HCT116 (cell line): ENCODE results near the gene TMEM132D. TPM values are rescaled to one million over a fixed set of nuclear protein-coding genes. Genes with fewer than 3 reads are reported as not detected.

Source experiments
- ATAC-seq: fragments of 200-7000 bp; cut with Tn5 transposase; 2 replicates; pipeline ENCODE4 v1.9.1; 2020; ENCODE audit warnings: mild to moderate bottlenecking, moderate library complexity
- BruUV-seq: library from RNA; stranded (reverse); fragments of 400-500 nt; replicated peaks from 2 replicates; lab custom pipeline; 2021; lab: Mats Ljungman, UMichigan
- CTCF ChIA-PET: fragments of 300-600 bp; sonication (Branson Sonifier 250); formaldehyde crosslinking; loops from one replicate; lab custom pipeline; 2021; ENCODE audit warnings: antibody characterized with exemption; lab: Charles Lee
- POLR2A ChIA-PET: fragments of 300-600, 350-600 bp; sonication (Branson Sonifier 250); formaldehyde crosslinking; loops from one replicate; lab custom pipeline; 2021; ENCODE audit warnings: antibody characterized with exemption; lab: Charles Lee
- RAD21 ChIA-PET, 2 experiments: fragments of 300-600 bp; sonication (Branson Sonifier 250); formaldehyde crosslinking; loops; one replicate each; lab custom pipeline; 2023; ENCODE audit warnings: low total read pairs in 2 of 2; ENCODE audit not compliant: uncharacterized antibody in 2 of 2, unreplicated experiment in 2 of 2, low non-redundant PET in 1 of 2; lab: Charles Lee
- DNase-seq: peaks from one replicate; pipeline ENCODE4 v3.0.0-alpha.2; 2010; ENCODE audit warnings: low read depth, low spot score
- H2AFZ ChIP-seq: fragments of 200-600 bp; shearing (Covaris generic), sonication (generic); 2 replicates; pipeline ENCODE4 v1.6.1; 2017; ENCODE audit warnings: low read depth, mixed run types, mixed read lengths, antibody characterized with exemption, low read length; ENCODE audit not compliant: poor library complexity, severe bottlenecking
- H3K27ac ChIP-seq: 2 replicates; pipeline ENCODE4 v1.5.1; 2012; ENCODE audit warnings: low read depth, low read length
- H3K27me3 ChIP-seq: fragments of 200-600 bp; sonication (generic); 2 replicates; pipeline ENCODE4 v1.6.1; 2016; ENCODE audit warnings: mixed run types, low read length, mixed read lengths; ENCODE audit not compliant: insufficient read depth
- H3K36me3 ChIP-seq, 2 experiments: fragments of 200-500 bp in 1 of 2; fragments of 200-600 bp in 1 of 2; sonication (Bioruptor generic) in 1 of 2; sonication (generic) in 1 of 2; 2 replicates each; pipeline versions ENCODE4 v1.5.1 to v1.6.1; 2014 to 2016; ENCODE audit warnings: low read length in 2 of 2, inconsistent platforms in 1 of 2, mixed read lengths in 1 of 2, mixed run types in 1 of 2; ENCODE audit not compliant: insufficient read depth in 2 of 2, control insufficient read depth in 1 of 2
- H3K4me1 ChIP-seq, 2 experiments: fragments of 200-600 bp in 1 of 2; sonication (generic) in 1 of 2; 2 replicates each; pipeline versions ENCODE4 v1.5.1 to v1.6.1; 2012 to 2017; ENCODE audit warnings: low read length in 2 of 2, inconsistent platforms in 1 of 2, mild to moderate bottlenecking in 1 of 2, mixed read lengths in 1 of 2, mixed run types in 1 of 2, moderate library complexity in 1 of 2; ENCODE audit not compliant: insufficient read depth in 2 of 2, control insufficient read depth in 1 of 2
- H3K4me2 ChIP-seq: fragments of 200-600 bp; sonication (generic); 2 replicates; pipeline ENCODE4 v1.6.1; 2017; ENCODE audit warnings: mixed run types, low read length, mixed read lengths
- H3K4me3 ChIP-seq, 2 experiments: fragments of 200-600 bp in 1 of 2; sonication (generic) in 1 of 2; replicated peaks in 1 of 2; 2 replicates each; pipeline ENCODE4 v1.5.1; 2011 to 2016; ENCODE audit warnings: low read length in 2 of 2, control low read depth in 1 of 2, low read depth in 1 of 2, mild to moderate bottlenecking in 1 of 2, mixed read lengths in 1 of 2, mixed run types in 1 of 2
- H3K79me2 ChIP-seq: fragments of 200-600 bp; sonication (generic); 2 replicates; pipeline ENCODE4 v1.6.1; 2017; ENCODE audit warnings: mild to moderate bottlenecking, mixed run types, low read length, moderate library complexity, mixed read lengths; ENCODE audit not compliant: insufficient read depth
- H3K9ac ChIP-seq: fragments of 200-600 bp; sonication (generic); 2 replicates; pipeline ENCODE4 v1.6.1; 2016; ENCODE audit warnings: low read length, mixed read lengths
- H3K9me2 ChIP-seq: fragments of 200-600 bp; sonication (generic), shearing (Covaris generic); 2 replicates; pipeline ENCODE4 v1.6.1; 2017; ENCODE audit warnings: mixed run types, mild to moderate bottlenecking, moderate library complexity; ENCODE audit not compliant: insufficient read depth
- H3K9me3 ChIP-seq, 2 experiments: fragments of 200-500 bp in 1 of 2; fragments of 200-600 bp in 1 of 2; sonication (Bioruptor generic) in 1 of 2; sonication (generic) in 1 of 2; 2 replicates each; pipeline ENCODE4 v1.6.1; 2014 to 2017; ENCODE audit warnings: low read length in 2 of 2, mixed read lengths in 2 of 2, inconsistent platforms in 1 of 2, low read depth in 1 of 2, mild to moderate bottlenecking in 1 of 2, mixed run types in 1 of 2, moderate library complexity in 1 of 2; ENCODE audit not compliant: control insufficient read depth in 1 of 2, insufficient read depth in 1 of 2
- H4K20me1 ChIP-seq: fragments of 200-600 bp; sonication (generic), shearing (Covaris generic); 2 replicates; pipeline ENCODE4 v1.6.1; 2017; ENCODE audit warnings: mixed run types, mild to moderate bottlenecking, moderate library complexity; ENCODE audit not compliant: insufficient read depth
- CBX3 ChIP-seq: IDR thresholded peaks from 2 replicates; pipeline ENCODE4 v1.6.1; 2012; ENCODE audit warnings: low read depth
- CEBPB ChIP-seq: IDR thresholded peaks from 2 replicates; pipeline ENCODE4 v1.6.1; 2012; ENCODE audit warnings: low read depth
- ELF1 ChIP-seq: IDR thresholded peaks from 2 replicates; pipeline ENCODE4 v1.6.1; 2012; ENCODE audit warnings: low read depth, borderline replicate concordance
- EZH2 ChIP-seq: fragments of 200-600 bp; sonication (generic); IDR thresholded peaks from 2 replicates; pipeline ENCODE4 v1.6.1; 2017; ENCODE audit warnings: antibody characterized with exemption, mixed run types
- EZH2phosphoT487 ChIP-seq: fragments of 200-600 bp; IDR thresholded peaks from 2 replicates; pipeline ENCODE4 v1.6.1; 2018; ENCODE audit warnings: antibody characterized with exemption, borderline replicate concordance
- FOSL1 ChIP-seq: IDR thresholded peaks from 2 replicates; pipeline ENCODE4 v1.6.1; 2012; ENCODE audit warnings: low read depth
- JUND ChIP-seq: IDR thresholded peaks from 2 replicates; pipeline ENCODE4 v1.6.1; 2012
- POLR2A ChIP-seq: IDR thresholded peaks from 2 replicates; pipeline ENCODE4 v1.7.0; 2011; ENCODE audit warnings: borderline replicate concordance; ENCODE audit not compliant: insufficient read depth, insufficient read length; ENCODE audit errors: extremely low read depth
- SIN3A ChIP-seq: IDR thresholded peaks from 2 replicates; pipeline ENCODE4 v1.6.1; 2012; ENCODE audit warnings: low read depth
- SP1 ChIP-seq: IDR thresholded peaks from 2 replicates; pipeline ENCODE4 v1.6.1; 2012; ENCODE audit warnings: low read depth
- SRF ChIP-seq: IDR thresholded peaks from 2 replicates; pipeline ENCODE4 v1.6.1; 2012; ENCODE audit warnings: low read depth
- TCF7L2 ChIP-seq: IDR thresholded peaks from 2 replicates; pipeline ENCODE4 v1.7.0; 2011; ENCODE audit warnings: borderline replicate concordance, inconsistent platforms; ENCODE audit not compliant: insufficient read depth, insufficient read length; ENCODE audit errors: extremely low read depth
- intact Hi-C: fragments of 100-400 bp; cut with micrococcal nuclease; formaldehyde crosslinking; loops from 2 replicates; pipeline ENCODE4 v1.10.0; 2022
- total RNA-seq: library from RNA; stranded (reverse); gene quantifications from one replicate; pipeline ENCODE4 v1.2.1, GENCODE V29; 2021; ENCODE audit not compliant: unreplicated experiment
- TF ChIP-seq, protein P1 (sequence below): IDR thresholded peaks from 2 replicates; pipeline ENCODE4 v1.6.1; 2011; ENCODE audit warnings: mild to moderate bottlenecking, low read length, moderate library complexity; ENCODE audit not compliant: insufficient replicate concordance; ENCODE audit errors: extremely low read depth
- TF ChIP-seq, protein P2 (sequence below), 3 experiments: fragments of 200-600 bp in 1 of 3; sonication (generic) in 1 of 3; IDR thresholded peaks in 2 of 3; conservative IDR thresholded peaks in 1 of 3; 2 replicates each; pipeline ENCODE4 v1.5.1; 2012 to 2017; ENCODE audit warnings: low read depth in 2 of 3, low read length in 2 of 3, antibody characterized with exemption in 1 of 3, borderline replicate concordance in 1 of 3, control low read depth in 1 of 3, mild to moderate bottlenecking in 1 of 3, mixed read lengths in 1 of 3, mixed run types in 1 of 3, moderate library complexity in 1 of 3; ENCODE audit not compliant: insufficient read depth in 1 of 3

The TMEM132D gene
- total RNA-seq, 1 experiment from 2014 or later: not detected

DNA sequence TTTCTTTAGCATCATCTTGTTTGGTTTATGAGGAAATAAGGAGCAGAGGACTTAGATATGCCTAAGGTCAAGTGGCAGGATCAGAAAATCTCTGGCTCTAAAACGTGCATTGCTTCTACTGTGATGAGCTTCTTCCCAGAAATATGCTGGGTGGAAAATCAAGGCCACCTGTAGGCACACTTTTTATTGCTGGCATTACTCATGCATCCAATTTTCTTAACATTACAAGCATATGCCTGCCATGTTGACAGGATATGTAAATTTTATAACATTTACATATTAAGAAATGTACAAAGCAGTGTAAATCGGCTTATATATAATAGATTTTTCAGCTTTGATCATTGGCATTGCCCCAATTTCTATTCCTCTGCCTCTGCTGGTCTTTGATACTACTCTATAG lies 409.6 kb downstream of the TMEM132D start:
- no TSS peak for BruUV-seq
- CTCF ChIA-PET: no interaction called here

DNA sequence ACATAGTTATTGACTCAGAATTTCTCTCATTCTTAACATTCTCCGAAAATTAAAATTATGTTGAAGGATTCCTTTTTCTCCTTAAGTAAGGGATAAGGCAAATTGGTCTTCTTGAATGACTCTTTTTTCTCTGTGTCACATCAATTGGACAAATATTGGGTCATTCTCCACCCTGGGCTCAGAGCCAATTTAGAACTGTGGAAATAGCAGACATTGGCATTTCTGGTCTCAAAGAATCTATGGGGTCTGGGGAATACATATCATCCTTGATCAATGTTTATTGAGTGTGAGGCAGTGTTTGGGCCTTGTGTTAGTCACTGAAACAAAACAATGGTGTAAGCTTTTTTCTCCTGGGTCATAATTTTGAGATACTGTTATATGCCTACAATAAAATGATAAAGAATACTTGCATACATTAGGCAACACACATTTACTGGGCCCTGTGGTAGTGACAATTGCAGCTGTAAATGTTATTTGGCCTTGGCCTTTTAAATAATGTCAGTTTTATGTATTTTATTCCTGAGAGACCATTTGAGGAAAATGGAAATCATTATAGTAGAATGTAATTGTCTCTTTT lies 414.6 kb downstream of the TMEM132D start:
- ATAC-seq: no peak
- H3K36me3 ChIP-seq: no peaks in the 10 kb centered on the region
- intact Hi-C loops: no loop called here
- POLR2A ChIA-PET: no interaction called here
- peaks cover 0 to 27% of the 10 kb centered on the region in 2 experiments; a peak in 2 of 4 replicates for H3K9me3 ChIP-seq
- H3K4me3 ChIP-seq: no peak overlapping the region
- H3K79me2 ChIP-seq: no peaks in the 10 kb centered on the region
- H3K27me3 ChIP-seq: no peaks in the 10 kb centered on the region
- TF ChIP-seq SIN3A (no peak), JUND (no peak), FOSL1 (no peak), SRF (no peak), ELF1 (no peak), EZH2phosphoT487 (no peak), CBX3 (no peak), POLR2A (no peak)
- TF ChIP-seq, protein P1, sequence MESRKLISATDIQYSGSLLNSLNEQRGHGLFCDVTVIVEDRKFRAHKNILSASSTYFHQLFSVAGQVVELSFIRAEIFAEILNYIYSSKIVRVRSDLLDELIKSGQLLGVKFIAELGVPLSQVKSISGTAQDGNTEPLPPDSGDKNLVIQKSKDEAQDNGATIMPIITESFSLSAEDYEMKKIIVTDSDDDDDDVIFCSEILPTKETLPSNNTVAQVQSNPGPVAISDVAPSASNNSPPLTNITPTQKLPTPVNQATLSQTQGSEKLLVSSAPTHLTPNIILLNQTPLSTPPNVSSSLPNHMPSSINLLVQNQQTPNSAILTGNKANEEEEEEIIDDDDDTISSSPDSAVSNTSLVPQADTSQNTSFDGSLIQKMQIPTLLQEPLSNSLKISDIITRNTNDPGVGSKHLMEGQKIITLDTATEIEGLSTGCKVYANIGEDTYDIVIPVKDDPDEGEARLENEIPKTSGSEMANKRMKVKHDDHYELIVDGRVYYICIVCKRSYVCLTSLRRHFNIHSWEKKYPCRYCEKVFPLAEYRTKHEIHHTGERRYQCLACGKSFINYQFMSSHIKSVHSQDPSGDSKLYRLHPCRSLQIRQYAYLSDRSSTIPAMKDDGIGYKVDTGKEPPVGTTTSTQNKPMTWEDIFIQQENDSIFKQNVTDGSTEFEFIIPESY: no peak
- TF ChIP-seq, protein P2, sequence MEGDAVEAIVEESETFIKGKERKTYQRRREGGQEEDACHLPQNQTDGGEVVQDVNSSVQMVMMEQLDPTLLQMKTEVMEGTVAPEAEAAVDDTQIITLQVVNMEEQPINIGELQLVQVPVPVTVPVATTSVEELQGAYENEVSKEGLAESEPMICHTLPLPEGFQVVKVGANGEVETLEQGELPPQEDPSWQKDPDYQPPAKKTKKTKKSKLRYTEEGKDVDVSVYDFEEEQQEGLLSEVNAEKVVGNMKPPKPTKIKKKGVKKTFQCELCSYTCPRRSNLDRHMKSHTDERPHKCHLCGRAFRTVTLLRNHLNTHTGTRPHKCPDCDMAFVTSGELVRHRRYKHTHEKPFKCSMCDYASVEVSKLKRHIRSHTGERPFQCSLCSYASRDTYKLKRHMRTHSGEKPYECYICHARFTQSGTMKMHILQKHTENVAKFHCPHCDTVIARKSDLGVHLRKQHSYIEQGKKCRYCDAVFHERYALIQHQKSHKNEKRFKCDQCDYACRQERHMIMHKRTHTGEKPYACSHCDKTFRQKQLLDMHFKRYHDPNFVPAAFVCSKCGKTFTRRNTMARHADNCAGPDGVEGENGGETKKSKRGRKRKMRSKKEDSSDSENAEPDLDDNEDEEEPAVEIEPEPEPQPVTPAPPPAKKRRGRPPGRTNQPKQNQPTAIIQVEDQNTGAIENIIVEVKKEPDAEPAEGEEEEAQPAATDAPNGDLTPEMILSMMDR (IDR thresholded peaks at IDR 0.05 in 2 of 3, conservative IDR thresholded peaks at IDR 0.05 in 1 of 3; ENCODE audit: borderline replicate concordance in 1 of 3, insufficient read depth in 1 of 3, low read depth in 2 of 3, low read length in 2 of 3): no peak
- TF ChIP-seq, all 23 proteins: peak for 0
- H3K9ac ChIP-seq: no peak overlapping the region
- H2AFZ ChIP-seq: no peak overlapping the region
- H4K20me1 ChIP-seq: no peaks in the 10 kb centered on the region
- H3K27ac ChIP-seq: no peak overlapping the region
- DNase-seq: no peak
- no TSS peak for BruUV-seq
- H3K4me1 ChIP-seq: no peaks in the 10 kb centered on the region
- ChIA-PET RAD21 (no interaction called here), CTCF (no interaction called here)
- no peaks in the 10 kb centered on the region for H3K9me2 ChIP-seq
- no peak overlapping the region for H3K4me2 ChIP-seq

More for the DNA sequence above, 409.6 kb downstream of the TMEM132D start:
- TF ChIP-seq, protein P2 (IDR thresholded peaks at IDR 0.05 in 2 of 3, conservative IDR thresholded peaks at IDR 0.05 in 1 of 3; ENCODE audit: borderline replicate concordance in 1 of 3, insufficient read depth in 1 of 3, low read depth in 2 of 3, low read length in 2 of 3): no peak
- TF ChIP-seq TCF7L2 (no peak), EZH2 (no peak), CEBPB (no peak), SP1 (no peak), JUND (no peak)
- H4K20me1 ChIP-seq: no peaks in the 10 kb centered on the region
- H3K9ac ChIP-seq: no peak overlapping the region
- RAD21 ChIA-PET: no interaction called here
- H3K4me2 ChIP-seq: no peak overlapping the region
- POLR2A ChIA-PET: no interaction called here
- intact Hi-C loops: no loop called here
- no peaks in the 10 kb centered on the region for H3K4me1 ChIP-seq
- H2AFZ ChIP-seq: no peak overlapping the region
- no peaks in the 10 kb centered on the region for H3K27me3 ChIP-seq
- DNase-seq (no peak), ATAC-seq (no peak)
- H3K4me3 ChIP-seq: no peak overlapping the region
- no peak overlapping the region for H3K27ac ChIP-seq
- no peaks in the 10 kb centered on the region for H3K79me2 ChIP-seq
- no peaks in the 10 kb centered on the region for H3K36me3 ChIP-seq
- H3K9me3 ChIP-seq: peaks cover 0 to 21% of the 10 kb centered on the region in 2 experiments; a peak in 2 of 4 replicates
- no peaks in the 10 kb centered on the region for H3K9me2 ChIP-seq
